ENCODE data around the gene CLASP1. TPM values are rescaled to one million over a fixed set of nuclear protein-coding genes. Genes with fewer than 3 reads are reported as not detected.

CLASP1 gene
- total and polyA plus RNA-seq, 2 of the 8 experiments (the other 6 are each of a cell fraction or from before 2014, with no cell fraction given) = 7.3 to 53.9 TPM

DNA sequence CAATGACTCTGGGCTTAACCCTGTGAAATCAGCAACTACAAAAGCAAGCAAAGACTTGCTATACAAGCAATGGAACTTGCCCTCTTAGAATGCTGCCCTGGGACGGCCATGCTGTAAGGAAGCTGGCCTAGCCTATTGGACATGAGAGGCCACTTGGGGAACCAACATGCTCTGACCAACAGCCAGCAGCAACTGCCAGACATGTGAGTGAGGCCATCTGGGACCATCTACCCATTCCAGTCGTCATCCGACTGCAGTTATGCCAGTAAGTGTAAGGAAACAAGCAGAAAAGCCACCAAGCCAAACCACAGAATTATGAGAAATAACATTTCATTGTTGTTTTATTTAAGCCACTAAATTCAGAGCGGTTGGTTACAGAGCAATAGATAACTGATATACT lies 40.9 kb downstream of the CLASP1 start:
- Histone ChIP-seq H3K9ac (replicated peaks in 1 of 4; ENCODE audit: extremely low read depth in 1 of 4, low read depth in 3 of 4, low read length in 3 of 4) (no peak overlapping the region), H2BK5ac (ENCODE audit: low read depth, low read length) (no peak overlapping the region), H3K23ac (ENCODE audit: insufficient read length) (no peak overlapping the region), H3K4me1 (replicated peaks in 1 of 4; ENCODE audit: control insufficient read depth in 3 of 4, insufficient read depth in 4 of 4, low read length in 3 of 4) (no peaks in the 10 kb centered on the region), H4K5ac (ENCODE audit: insufficient read length, low read depth, low read length) (no peak overlapping the region), H3K56ac (replicated peaks; ENCODE audit: insufficient read length, low read depth, low read length) (no peak overlapping the region), H3K18ac (ENCODE audit: extremely low read depth, low read length) (no peak overlapping the region), H2BK15ac (ENCODE audit: low read length) (no peak overlapping the region), H3K27ac (ENCODE audit: low read depth, low read length) (no peak overlapping the region), H3K36me3 (ENCODE audit: control insufficient read depth in 2 of 4, insufficient read depth in 4 of 4, low read length in 3 of 4) (peaks cover 3 to 6% (median 5%) of the 10 kb centered on the region in 4 experiments; a peak in 7 of 8 replicates), H2AFZ (ENCODE audit: low read length) (no peak overlapping the region), H3K4me2 (ENCODE audit: insufficient read depth in 1 of 2, low read depth in 2 of 2, low read length in 2 of 2) (no peak overlapping the region), H2AK5ac (ENCODE audit: low read depth, low read length) (no peak overlapping the region), H3K4ac (replicated peaks; ENCODE audit: insufficient read length, low read depth, low read length) (no peak overlapping the region), H3K14ac (ENCODE audit: insufficient read length) (no peak overlapping the region), H4K91ac (replicated peaks; ENCODE audit: insufficient read length, low read length) (no peak overlapping the region), H4K20me1 (replicated peaks in 1 of 2; ENCODE audit: control insufficient read depth in 1 of 2, insufficient read depth in 2 of 2, low read length in 2 of 2) (peaks cover 0 to 2% of the 10 kb centered on the region in 2 experiments), H3K4me3 (ENCODE audit: extremely low read depth in 1 of 4, insufficient read depth in 2 of 4, low read depth in 3 of 4, low read length in 4 of 4) (no peak overlapping the region), H3K27me3 (replicated peaks in 1 of 4; ENCODE audit: control insufficient read depth in 3 of 4, extremely low read depth in 1 of 4, insufficient read depth in 3 of 4, low read length in 3 of 4) (no peaks in the 10 kb centered on the region), H3K79me2 (ENCODE audit: control insufficient read depth in 1 of 2, insufficient read depth in 2 of 2, low read length in 2 of 2) (peaks cover 0 to 49% of the 10 kb centered on the region in 2 experiments; a peak in 2 of 4 replicates), H2BK120ac (replicated peaks; ENCODE audit: low read depth, low read length) (no peak overlapping the region), H3K79me1 (ENCODE audit: low read depth, low read length) (peaks cover 4% of the 10 kb centered on the region), H2BK20ac (ENCODE audit: low read length) (no peak overlapping the region), H3K23me2 (ENCODE audit: low read depth, low read length) (no peaks in the 10 kb centered on the region; the same call in 1 of the 2 replicates), H4K8ac (ENCODE audit: extremely low read depth, insufficient read depth, low read length) (no peak overlapping the region), H2BK12ac (ENCODE audit: low read depth, low read length) (no peak overlapping the region), H3K9me3 (ENCODE audit: insufficient read depth in 2 of 2, low read depth in 1 of 2, low read length in 1 of 2) (no peaks in the 10 kb centered on the region)
- DNase-seq (ENCODE audit: low read depth in 1 of 2, low spot score in 2 of 2) (no peak), FAIRE-seq (no peak)
- ChIA-PET POLR2A (ENCODE audit: partially characterized antibody) (interaction anchor here (0.9 kb wide), 1 partner anchor 78 kb away, joined by 3 read pairs; the partner anchor contains the start of gene RNU4ATAC), CTCF (ENCODE audit: partially characterized antibody) (interaction anchor here (3.0 kb wide), 1 partner anchor 12 kb away, joined by 13 read pairs; no protein-coding TSS in a partner anchor)
- no peak for TF ChIP-seq RNF2 (IDR thresholded peaks at IDR 0.05; ENCODE audit: borderline replicate concordance, low read depth, low read length, missing control alignments, poor library complexity, severe bottlenecking)
- 85% methylated on average over 4 of the region's 4 CpGs; no CpG with 5 or more reads in 1 of the 2 experiments for WGBS, 2 experiments (ENCODE audit: extremely low coverage in 1 of 2, insufficient coverage in 1 of 2, insufficient read length in 1 of 2, insufficient replicate concordance in 2 of 2, low coverage in 1 of 2, low lambda C conversion rate in 2 of 2, missing lambda C conversion rate in 1 of 2)

Data from H1 (cell line).